ENCODE measurements around the gene PGRMC2. TPM values are rescaled to one million over a fixed set of nuclear protein-coding genes. Genes with fewer than 3 reads are reported as not detected.

Gene PGRMC2
- total and polyA plus RNA-seq, 4 donors = 27.5 to 64.4 (median 56.9) TPM

DNA sequence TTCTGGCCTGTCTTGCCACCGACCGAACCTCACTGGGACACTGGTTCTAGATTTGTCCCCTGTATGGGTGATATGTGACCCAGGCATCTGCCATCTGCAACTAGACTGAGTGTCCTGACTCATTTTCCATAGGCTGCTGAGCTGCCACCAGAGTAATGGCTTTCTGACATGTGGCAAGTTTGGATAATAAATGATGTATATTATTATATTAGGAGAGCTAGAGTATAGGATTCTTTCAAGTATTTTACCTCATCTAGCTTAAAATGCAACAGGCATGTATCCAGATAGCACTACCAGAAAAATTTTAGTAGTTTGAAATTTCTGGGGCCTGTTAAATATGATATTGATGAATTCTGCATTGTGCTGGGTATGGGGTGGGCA, 15.8 kb upstream of the PGRMC2 start:
- Histone ChIP-seq H3K27ac (ENCODE audit: low read depth, low read length) (no peak overlapping the region), H3K4me1 (ENCODE audit: control insufficient read depth, insufficient read depth, low read length) (no peaks in the 10 kb centered on the region)
- WGBS (ENCODE audit: insufficient coverage) = 95% methylated on average over 2 of the region's 2 CpGs

GRCh38 chr4:128301979-128302378, 14.4 kb upstream of the PGRMC2 start:
- DNase-seq (ENCODE audit: low read depth in 4 of 6, low spot score in 6 of 6) = no peak
- H3K4me3 ChIP-seq (ENCODE audit: low read depth, low read length) = no peak overlapping the region

More for the DNA sequence above, 15.8 kb upstream of the PGRMC2 start:
- Histone ChIP-seq H3K4me3 (ENCODE audit: low read depth, low read length) (no peak overlapping the region), H3K27me3 (ENCODE audit: control insufficient read depth, insufficient read depth, low read length) (no peaks in the 10 kb centered on the region), H3K36me3 (ENCODE audit: control insufficient read depth, insufficient read depth, low read length) (no peaks in the 10 kb centered on the region), H3K9me3 (ENCODE audit: control insufficient read depth, insufficient read depth, low read length) (no peaks in the 10 kb centered on the region)
- DNase-seq (ENCODE audit: low read depth in 4 of 6, low spot score in 6 of 6) = no peak

DNA sequence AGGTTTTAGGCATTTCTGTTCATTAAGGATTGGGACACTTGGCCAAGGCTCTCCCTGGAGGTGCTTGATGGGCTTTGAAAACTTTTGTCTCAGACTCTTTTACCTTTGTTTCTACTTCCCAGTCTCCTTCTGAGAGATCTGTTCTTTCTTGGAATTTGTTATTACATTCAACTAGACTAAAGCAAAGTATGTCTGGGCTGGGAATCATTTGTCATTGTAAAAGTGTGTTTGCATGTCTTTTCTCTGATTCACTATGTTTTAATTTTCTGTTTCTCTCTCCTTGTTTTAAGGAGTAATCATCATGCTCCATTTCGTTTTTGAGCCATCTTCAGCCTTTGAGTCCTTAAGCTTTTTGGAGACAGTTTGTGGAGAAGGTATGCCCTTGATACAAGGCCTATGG, 12.2 kb upstream of the PGRMC2 start:
- WGBS (ENCODE audit: insufficient coverage) = no CpG with 5 or more reads among the region's 1 CpG
- H3K36me3 ChIP-seq (ENCODE audit: control insufficient read depth, insufficient read depth, low read length) = no peaks in the 10 kb centered on the region
- no peak overlapping the region for H3K4me3 ChIP-seq (ENCODE audit: low read depth, low read length)
- DNase-seq (ENCODE audit: low read depth in 4 of 6, low spot score in 6 of 6) = no peak
- no peaks in the 10 kb centered on the region for H3K27me3 ChIP-seq (ENCODE audit: control insufficient read depth, insufficient read depth, low read length)
- no peaks in the 10 kb centered on the region for H3K4me1 ChIP-seq (ENCODE audit: control insufficient read depth, insufficient read depth, low read length)
- H3K27ac ChIP-seq (ENCODE audit: low read depth, low read length) = no peak overlapping the region
- H3K9me3 ChIP-seq (ENCODE audit: control insufficient read depth, insufficient read depth, low read length) = no peaks in the 10 kb centered on the region

More at GRCh38 chr4:128301979-128302378, 14.4 kb upstream of the PGRMC2 start:
- H3K27ac ChIP-seq (ENCODE audit: low read depth, low read length) = no peak overlapping the region
- no peaks in the 10 kb centered on the region for H3K9me3 ChIP-seq (ENCODE audit: control insufficient read depth, insufficient read depth, low read length)
- H3K4me1 ChIP-seq (ENCODE audit: control insufficient read depth, insufficient read depth, low read length) = no peaks in the 10 kb centered on the region
- no CpG with 5 or more reads among the region's 2 CpGs for WGBS (ENCODE audit: insufficient coverage)
- no peaks in the 10 kb centered on the region for H3K27me3 ChIP-seq (ENCODE audit: control insufficient read depth, insufficient read depth, low read length)
- no peaks in the 10 kb centered on the region for H3K36me3 ChIP-seq (ENCODE audit: control insufficient read depth, insufficient read depth, low read length)

- H3K36me3 ChIP-seq (ENCODE audit: control insufficient read depth, insufficient read depth, low read length) = no peaks in the 10 kb centered on the region
- no peaks in the 10 kb centered on the region for H3K27me3 ChIP-seq (ENCODE audit: control insufficient read depth, insufficient read depth, low read length)
- no peak for DNase-seq (ENCODE audit: low read depth in 4 of 6, low spot score in 6 of 6)
- WGBS (ENCODE audit: insufficient coverage) = 33% methylated on average over 1 of the region's 2 CpGs
- H3K27ac ChIP-seq (ENCODE audit: low read depth, low read length) = no peak overlapping the region
- no peaks in the 10 kb centered on the region for H3K4me1 ChIP-seq (ENCODE audit: control insufficient read depth, insufficient read depth, low read length)
- H3K4me3 ChIP-seq (ENCODE audit: low read depth, low read length) = no peak overlapping the region
- H3K9me3 ChIP-seq (ENCODE audit: control insufficient read depth, insufficient read depth, low read length) = no peaks in the 10 kb centered on the region
Observed at GRCh38 chr4:128298852-128299251, 11.2 kb upstream of the PGRMC2 start.

GRCh38 chr4:128298146-128298758, 10.6 kb upstream of the PGRMC2 start:
- no peak for DNase-seq (ENCODE audit: low read depth in 4 of 6, low spot score in 6 of 6)
- no peak overlapping the region for H3K27ac ChIP-seq (ENCODE audit: low read depth, low read length)
- no peaks in the 10 kb centered on the region for H3K27me3 ChIP-seq (ENCODE audit: control insufficient read depth, insufficient read depth, low read length)
- H3K9me3 ChIP-seq (ENCODE audit: control insufficient read depth, insufficient read depth, low read length) = no peaks in the 10 kb centered on the region
- 100% methylated on average over 3 of the region's 7 CpGs for WGBS (ENCODE audit: insufficient coverage)
- no peaks in the 10 kb centered on the region for H3K36me3 ChIP-seq (ENCODE audit: control insufficient read depth, insufficient read depth, low read length)
- H3K4me3 ChIP-seq (ENCODE audit: low read depth, low read length) = no peak overlapping the region
- no peaks in the 10 kb centered on the region for H3K4me1 ChIP-seq (ENCODE audit: control insufficient read depth, insufficient read depth, low read length)

DNA sequence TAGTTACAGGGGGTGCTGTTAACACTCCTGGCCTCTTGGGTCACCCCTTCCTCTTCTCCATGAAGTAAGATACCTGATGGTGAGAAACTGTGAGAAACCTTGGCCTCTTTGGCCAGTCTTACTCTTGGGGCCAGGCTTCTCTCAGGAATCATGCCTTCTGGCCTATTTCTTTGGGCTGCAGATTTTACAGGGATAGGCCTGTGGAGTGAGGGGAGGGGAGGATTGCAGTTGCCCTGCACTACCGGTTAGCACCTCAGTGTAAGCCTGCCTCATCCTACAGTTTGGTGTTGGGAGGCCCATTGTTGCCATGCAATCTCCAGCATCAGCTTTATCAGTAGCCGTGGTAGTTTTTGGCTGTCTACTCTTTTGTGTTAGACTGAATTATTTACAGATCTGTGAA, 7.6 kb upstream of the PGRMC2 start:
- H3K36me3 ChIP-seq (ENCODE audit: control insufficient read depth, insufficient read depth, low read length) = no peaks in the 10 kb centered on the region
- no peak overlapping the region for H3K27ac ChIP-seq (ENCODE audit: low read depth, low read length)
- 67% methylated on average over 1 of the region's 2 CpGs for WGBS (ENCODE audit: insufficient coverage)

DNA sequence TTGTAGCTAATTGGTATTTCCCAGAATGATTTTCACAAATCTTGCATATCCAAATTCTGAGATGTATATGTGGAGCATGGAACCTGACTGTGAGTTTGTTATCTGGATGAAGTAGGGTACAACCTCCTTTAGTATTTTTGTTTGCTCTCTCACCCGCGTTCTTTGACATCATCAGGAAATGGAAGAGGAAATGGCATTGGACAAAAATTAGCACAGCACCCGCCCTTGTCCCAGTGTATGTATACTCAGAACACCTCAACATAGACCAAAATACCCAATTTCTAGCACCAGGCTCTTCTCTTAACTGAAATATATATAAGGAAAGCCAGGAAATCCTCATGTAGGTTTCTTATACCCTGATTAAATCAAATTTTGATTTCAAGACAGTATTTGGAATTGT, 6.9 kb upstream of the PGRMC2 start:
- DNase-seq (ENCODE audit: low read depth in 4 of 6, low spot score in 6 of 6) = no peak
- no peak overlapping the region for H3K27ac ChIP-seq (ENCODE audit: low read depth, low read length)
- H3K9me3 ChIP-seq (ENCODE audit: control insufficient read depth, insufficient read depth, low read length) = no peaks in the 10 kb centered on the region
- WGBS (ENCODE audit: insufficient coverage) = no CpG with 5 or more reads among the region's 3 CpGs
- no peaks in the 10 kb centered on the region for H3K36me3 ChIP-seq (ENCODE audit: control insufficient read depth, insufficient read depth, low read length)
- H3K4me3 ChIP-seq (ENCODE audit: low read depth, low read length) = no peak overlapping the region
- H3K4me1 ChIP-seq (ENCODE audit: control insufficient read depth, insufficient read depth, low read length) = no peaks in the 10 kb centered on the region
- no peaks in the 10 kb centered on the region for H3K27me3 ChIP-seq (ENCODE audit: control insufficient read depth, insufficient read depth, low read length)

More for the DNA sequence above, 7.6 kb upstream of the PGRMC2 start:
- Histone ChIP-seq H3K9me3 (ENCODE audit: control insufficient read depth, insufficient read depth, low read length) (no peaks in the 10 kb centered on the region), H3K27me3 (ENCODE audit: control insufficient read depth, insufficient read depth, low read length) (no peaks in the 10 kb centered on the region), H3K4me1 (ENCODE audit: control insufficient read depth, insufficient read depth, low read length) (no peaks in the 10 kb centered on the region), H3K4me3 (ENCODE audit: low read depth, low read length) (no peak overlapping the region)
- DNase-seq (ENCODE audit: low read depth in 4 of 6, low spot score in 6 of 6) = no peak

DNA sequence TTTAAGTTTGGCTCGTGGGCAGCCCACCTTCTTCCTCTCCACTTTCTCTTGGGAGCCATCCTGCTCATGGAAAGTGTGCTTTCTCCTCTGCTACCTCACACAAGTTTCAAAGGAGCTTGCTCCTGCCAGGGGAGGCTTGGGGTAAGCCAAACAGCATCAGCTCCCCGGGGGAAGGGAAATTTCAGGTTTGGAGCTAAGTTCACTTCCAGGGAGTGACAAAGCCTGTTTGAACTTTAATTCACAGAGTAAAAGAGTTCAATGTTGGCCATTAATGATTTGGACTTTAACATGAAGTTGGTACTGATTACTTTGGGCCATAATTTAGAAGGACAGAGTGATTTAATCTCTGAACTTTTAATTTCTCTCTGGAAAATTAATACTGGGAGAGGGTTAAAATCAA, 4.7 kb upstream of the PGRMC2 start:
- 86% methylated on average over 2 of the region's 2 CpGs for WGBS (ENCODE audit: insufficient coverage)
- DNase-seq (ENCODE audit: low read depth in 4 of 6, low spot score in 6 of 6) = no peak
- Histone ChIP-seq H3K27ac (ENCODE audit: low read depth, low read length) (no peak overlapping the region), H3K36me3 (ENCODE audit: control insufficient read depth, insufficient read depth, low read length) (no peaks in the 10 kb centered on the region), H3K4me1 (ENCODE audit: control insufficient read depth, insufficient read depth, low read length) (peaks cover 4% of the 10 kb centered on the region), H3K4me3 (ENCODE audit: low read depth, low read length) (no peak overlapping the region), H3K27me3 (ENCODE audit: control insufficient read depth, insufficient read depth, low read length) (no peaks in the 10 kb centered on the region), H3K9me3 (ENCODE audit: control insufficient read depth, insufficient read depth, low read length) (no peaks in the 10 kb centered on the region)

DNA sequence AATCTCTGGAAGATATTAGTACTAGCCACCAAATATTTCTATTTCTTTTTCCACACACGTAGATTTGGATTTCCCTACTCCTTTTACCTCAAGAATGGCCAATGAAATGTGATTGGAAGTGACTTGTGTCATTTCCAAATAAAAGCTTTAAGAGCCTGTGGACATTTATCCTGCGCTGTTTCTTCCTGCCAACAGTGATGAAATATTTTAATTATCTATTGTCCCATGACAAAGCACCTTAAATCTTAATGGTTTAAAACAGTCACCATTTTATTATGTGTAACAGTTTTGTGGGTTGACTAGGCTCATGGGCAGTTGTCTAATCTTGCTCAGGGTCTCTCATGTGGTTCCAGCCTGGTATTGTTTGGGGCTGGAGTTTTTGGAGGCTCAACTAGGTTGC, 3.5 kb upstream of the PGRMC2 start:
- Histone ChIP-seq H3K27me3 (ENCODE audit: control insufficient read depth, insufficient read depth, low read length) (no peaks in the 10 kb centered on the region), H3K27ac (ENCODE audit: low read depth, low read length) (no peak overlapping the region), H3K4me3 (ENCODE audit: low read depth, low read length) (no peak overlapping the region), H3K36me3 (ENCODE audit: control insufficient read depth, insufficient read depth, low read length) (no peaks in the 10 kb centered on the region), H3K4me1 (ENCODE audit: control insufficient read depth, insufficient read depth, low read length) (peaks cover 4% of the 10 kb centered on the region), H3K9me3 (ENCODE audit: control insufficient read depth, insufficient read depth, low read length) (no peaks in the 10 kb centered on the region)
- DNase-seq (ENCODE audit: low read depth in 4 of 6, low spot score in 6 of 6) = no peak
- no CpG with 5 or more reads among the region's 2 CpGs for WGBS (ENCODE audit: insufficient coverage)

DNA sequence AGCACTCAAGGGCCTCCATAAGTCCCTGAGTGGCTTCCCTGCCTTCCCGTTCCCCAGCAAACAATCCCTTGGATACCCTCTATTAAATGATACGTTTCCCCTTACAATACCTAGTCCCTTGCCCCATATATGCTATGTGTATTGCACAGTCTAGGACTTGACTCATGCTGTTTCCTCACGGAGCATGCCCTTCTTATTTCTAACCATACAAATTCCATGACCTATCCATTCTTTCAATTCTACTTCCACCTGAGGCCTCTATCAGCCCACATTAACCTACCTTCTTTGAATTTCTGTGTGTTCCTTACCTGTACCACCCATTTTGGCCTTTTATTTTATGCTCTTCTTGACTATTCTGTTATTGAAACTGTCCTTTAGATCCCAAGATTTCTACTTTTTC, 2.9 kb upstream of the PGRMC2 start:
- Histone ChIP-seq H3K27me3 (ENCODE audit: control insufficient read depth, insufficient read depth, low read length) (no peaks in the 10 kb centered on the region), H3K9me3 (ENCODE audit: control insufficient read depth, insufficient read depth, low read length) (no peaks in the 10 kb centered on the region), H3K4me3 (ENCODE audit: low read depth, low read length) (no peak overlapping the region), H3K27ac (ENCODE audit: low read depth, low read length) (no peak overlapping the region), H3K36me3 (ENCODE audit: control insufficient read depth, insufficient read depth, low read length) (no peaks in the 10 kb centered on the region), H3K4me1 (ENCODE audit: control insufficient read depth, insufficient read depth, low read length) (peaks cover 4% of the 10 kb centered on the region)
- no peak for DNase-seq (ENCODE audit: low read depth in 4 of 6, low spot score in 6 of 6)
- 94% methylated on average over 2 of the region's 3 CpGs for WGBS (ENCODE audit: insufficient coverage)
